Measurements from ENCODE around the gene LMF1. TPM values are rescaled to one million over a fixed set of nuclear protein-coding genes. Genes with fewer than 3 reads are reported as not detected.
A peak's percentile ranks its signal among the peaks of the same experiment; 100 is the strongest.

The LMF1 gene
- total RNA-seq, 4 donors from 2014 or later = 23.2 to 97.8 (median 89.1) TPM

DNA sequence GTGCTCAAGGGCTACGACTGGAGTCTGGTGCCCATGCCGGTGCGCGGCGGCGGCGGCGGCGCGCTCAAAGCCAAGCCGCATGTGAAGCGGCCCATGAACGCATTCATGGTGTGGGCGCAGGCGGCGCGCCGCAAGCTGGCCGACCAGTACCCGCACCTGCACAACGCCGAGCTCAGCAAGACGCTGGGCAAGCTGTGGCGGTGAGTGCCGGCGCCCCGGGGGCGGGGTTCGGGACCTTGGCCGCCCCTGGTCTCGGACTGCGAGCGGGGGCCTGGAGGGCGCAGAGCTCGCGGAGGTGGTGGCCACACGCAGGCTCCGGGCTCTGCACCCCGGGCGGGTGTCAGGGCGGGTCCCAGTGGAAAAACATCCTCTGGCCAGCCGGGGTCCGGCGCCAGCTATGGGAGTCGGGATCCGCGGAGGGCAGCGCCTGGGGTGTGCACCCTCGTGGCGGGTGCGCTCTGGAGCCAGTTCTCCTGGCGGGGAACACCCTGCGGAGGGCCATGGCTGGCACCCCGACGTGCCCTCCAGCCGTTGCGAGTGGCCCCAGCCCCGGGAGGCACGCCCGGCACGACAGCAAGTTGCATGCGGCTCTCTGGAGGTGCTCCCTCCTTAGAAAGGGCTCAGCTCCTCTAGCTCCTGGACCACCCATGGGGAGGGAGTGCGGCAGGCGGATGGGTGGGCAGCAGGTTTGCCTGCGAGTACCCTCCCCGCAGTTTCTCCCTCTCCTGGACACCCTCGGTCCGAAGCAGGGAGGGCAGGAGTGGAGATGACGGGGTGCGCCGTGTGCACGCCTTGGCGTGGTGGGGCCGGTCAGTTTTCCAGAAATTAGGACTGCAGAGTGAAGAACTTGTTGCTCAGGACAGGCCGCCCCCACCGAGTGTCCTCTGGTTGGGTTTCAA, 11.6 kb upstream of the LMF1 start:
- Histone ChIP-seq H3K9me3 (no peaks in the 10 kb centered on the region), H3K36me3 (no peaks in the 10 kb centered on the region), H3K4me1 (peaks cover 5 to 18% of the 10 kb centered on the region in 2 donors), H3K4me3 (replicated peaks in 1 of 3) (peak overlapping the region in 1 of 3 donors; percentile 42), H3K27ac (no peak overlapping the region), H3K27me3 (peaks cover 6% of the 10 kb centered on the region)
- WGBS, 2 donors = 21 to 44% methylated on average over 16 to 34 of the region's 76 CpGs
- intact Hi-C loops (cut with DNase I) = no loop called here
- DNase-seq = peak in 1 of 2 donors; percentile 13
- TF ChIP-seq, protein P1, sequence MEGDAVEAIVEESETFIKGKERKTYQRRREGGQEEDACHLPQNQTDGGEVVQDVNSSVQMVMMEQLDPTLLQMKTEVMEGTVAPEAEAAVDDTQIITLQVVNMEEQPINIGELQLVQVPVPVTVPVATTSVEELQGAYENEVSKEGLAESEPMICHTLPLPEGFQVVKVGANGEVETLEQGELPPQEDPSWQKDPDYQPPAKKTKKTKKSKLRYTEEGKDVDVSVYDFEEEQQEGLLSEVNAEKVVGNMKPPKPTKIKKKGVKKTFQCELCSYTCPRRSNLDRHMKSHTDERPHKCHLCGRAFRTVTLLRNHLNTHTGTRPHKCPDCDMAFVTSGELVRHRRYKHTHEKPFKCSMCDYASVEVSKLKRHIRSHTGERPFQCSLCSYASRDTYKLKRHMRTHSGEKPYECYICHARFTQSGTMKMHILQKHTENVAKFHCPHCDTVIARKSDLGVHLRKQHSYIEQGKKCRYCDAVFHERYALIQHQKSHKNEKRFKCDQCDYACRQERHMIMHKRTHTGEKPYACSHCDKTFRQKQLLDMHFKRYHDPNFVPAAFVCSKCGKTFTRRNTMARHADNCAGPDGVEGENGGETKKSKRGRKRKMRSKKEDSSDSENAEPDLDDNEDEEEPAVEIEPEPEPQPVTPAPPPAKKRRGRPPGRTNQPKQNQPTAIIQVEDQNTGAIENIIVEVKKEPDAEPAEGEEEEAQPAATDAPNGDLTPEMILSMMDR (IDR thresholded peaks at IDR 0.05) = no peak
- TF ChIP-seq POLR2A (IDR thresholded peaks at IDR 0.05) = no peak

DNA sequence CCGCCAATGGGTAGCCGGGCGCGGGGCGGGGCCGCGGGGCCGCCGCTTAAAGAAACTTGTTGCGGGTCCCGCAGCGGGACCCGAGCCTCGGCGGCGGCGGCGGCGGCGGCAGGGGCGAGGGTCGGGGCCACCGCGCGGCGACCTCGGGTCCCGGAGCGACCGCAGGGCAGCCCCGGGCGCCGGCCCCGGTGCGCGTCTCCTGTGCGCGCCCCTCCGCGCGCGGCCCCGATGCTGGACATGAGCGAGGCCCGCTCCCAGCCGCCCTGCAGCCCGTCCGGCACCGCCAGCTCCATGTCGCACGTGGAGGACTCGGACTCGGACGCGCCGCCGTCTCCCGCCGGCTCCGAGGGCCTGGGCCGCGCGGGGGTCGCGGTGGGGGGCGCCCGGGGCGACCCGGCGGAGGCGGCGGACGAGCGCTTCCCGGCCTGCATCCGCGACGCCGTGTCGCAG, 10.9 kb upstream of the LMF1 start, which contains the start of gene SOX8:
Gene SOX8, plus strand, starts transcription at position 76 of the 450 bp plus-strand sequence. Its CDS starts 153 bp downstream, at position 229.
- no peaks in the 10 kb centered on the region for H3K9me3 ChIP-seq
- no peaks in the 10 kb centered on the region for H3K36me3 ChIP-seq
- whole genome bisulfite sequencing, 2 donors = 0% methylated on average over 9 of the region's 80 CpGs; no CpG with 5 or more reads in 1 of the 2 donors
- no peak for TF ChIP-seq POLR2A (IDR thresholded peaks at IDR 0.05)
- TF ChIP-seq, protein P1 (IDR thresholded peaks at IDR 0.05) = no peak
- H3K4me1 ChIP-seq = peaks cover 5 to 18% of the 10 kb centered on the region in 2 donors
- no peak within 1 kb of the TSS for H3K27ac ChIP-seq
- intact Hi-C loops (cut with DNase I) = no loop called here
- DNase-seq = peak in 1 of 2 donors; percentile 20
- peak within 1 kb of the TSS in 1 of 3 donors; percentile 42 for H3K4me3 ChIP-seq (replicated peaks in 1 of 3)
- H3K27me3 ChIP-seq = peaks cover 6% of the 10 kb centered on the region

DNA sequence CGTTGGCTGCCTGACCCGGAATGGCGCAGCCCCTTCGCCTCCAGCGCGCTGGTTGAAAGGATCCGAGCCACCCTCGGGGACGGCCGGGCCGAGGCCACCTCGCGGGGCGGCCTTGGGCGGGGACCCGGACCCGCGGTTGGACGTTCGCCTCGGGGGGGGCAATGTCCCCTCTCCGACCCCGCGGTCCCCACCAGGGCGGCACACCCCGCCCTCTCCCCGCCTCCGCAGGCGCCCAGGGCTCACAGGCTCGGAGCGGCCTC, 9.7 kb upstream of the LMF1 start:
- DNase-seq = no peak
- H3K27ac ChIP-seq = no peak overlapping the region
- TF ChIP-seq, protein P1 (IDR thresholded peaks at IDR 0.05) = no peak
- no peak for TF ChIP-seq POLR2A (IDR thresholded peaks at IDR 0.05)
- peaks cover 5 to 18% of the 10 kb centered on the region in 2 donors for H3K4me1 ChIP-seq
- H3K9me3 ChIP-seq = no peaks in the 10 kb centered on the region
- peak overlapping the region in 1 of 3 donors; percentile 42 for H3K4me3 ChIP-seq (replicated peaks in 1 of 3)
- 0% methylated on average over 5 of the region's 31 CpGs; no CpG with 5 or more reads in 1 of the 2 donors for WGBS, 2 donors
- H3K36me3 ChIP-seq = no peaks in the 10 kb centered on the region
- intact Hi-C loops (cut with DNase I) = no loop called here
- H3K27me3 ChIP-seq = peaks cover 6% of the 10 kb centered on the region

DNA sequence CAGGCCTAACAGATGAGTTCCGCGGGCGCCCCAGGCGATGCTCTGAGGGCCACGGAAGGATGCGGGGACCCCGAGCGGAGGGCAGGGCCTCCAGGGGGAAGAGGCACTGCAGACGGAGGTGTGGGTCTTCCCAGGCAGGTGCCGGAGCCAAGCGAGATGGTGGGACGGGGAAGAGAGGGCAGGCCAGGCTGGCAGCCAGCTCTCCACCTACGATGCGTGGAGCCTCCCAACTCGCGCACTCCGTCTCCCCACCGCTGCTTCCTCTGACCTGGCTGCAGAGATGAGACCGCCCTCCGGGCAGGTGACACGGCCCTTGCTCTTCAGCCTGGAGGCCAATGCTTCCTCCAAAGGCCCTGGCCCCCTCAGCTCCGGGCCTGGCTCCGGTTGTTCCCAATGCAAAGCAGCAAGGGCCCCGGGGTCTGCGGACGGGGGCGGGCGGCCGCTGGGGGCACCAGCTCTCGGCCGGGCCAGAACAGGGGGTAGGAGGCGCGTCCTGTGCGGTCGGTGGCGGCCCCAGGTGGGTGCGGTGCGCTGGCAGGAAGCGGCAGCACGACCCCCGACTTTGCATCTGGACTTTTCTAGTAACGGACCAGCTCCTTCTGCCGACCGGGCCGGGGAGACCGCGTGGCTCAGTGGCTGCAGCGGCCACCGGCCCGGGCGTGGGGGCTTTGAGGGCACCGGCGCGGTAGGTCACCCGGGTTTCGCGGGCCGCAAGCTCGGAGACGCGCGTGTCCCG, 9.2 kb upstream of the LMF1 start:
- Histone ChIP-seq H3K4me1 (peaks cover 5 to 18% of the 10 kb centered on the region in 2 donors), H3K27ac (no peak overlapping the region), H3K9me3 (no peaks in the 10 kb centered on the region), H3K27me3 (peaks cover 6% of the 10 kb centered on the region), H3K36me3 (no peaks in the 10 kb centered on the region), H3K4me3 (replicated peaks in 1 of 3) (peak overlapping the region in 1 of 3 donors; percentile 42)
- no peak for DNase-seq
- no peak for TF ChIP-seq POLR2A (IDR thresholded peaks at IDR 0.05)
- TF ChIP-seq, protein P1 (IDR thresholded peaks at IDR 0.05) = no peak
- WGBS, 2 donors = 39 to 51% methylated on average over 22 to 33 of the region's 63 CpGs
- intact Hi-C loops (cut with DNase I) = no loop called here
